ENCODE measurements around the gene CTBP2. TPM values are rescaled to one million over a fixed set of nuclear protein-coding genes. Genes with fewer than 3 reads are reported as not detected.

Gene CTBP2
- total RNA-seq, 1 experiment from 2014 or later, result 77.8 TPM

- Histone ChIP-seq H3K4me3 (ENCODE audit: low read depth, low read length, poor library complexity, severe bottlenecking) (no peak overlapping the region), H3K27me3 (replicated peaks; ENCODE audit: insufficient read depth, low read depth, low read length, poor library complexity) (peaks cover 4% of the 10 kb centered on the region), H3K9me3 (ENCODE audit: low read depth, low read length, poor library complexity, severe bottlenecking) (no peaks in the 10 kb centered on the region), H3K36me3 (ENCODE audit: insufficient read depth, low read length, poor library complexity, severe bottlenecking) (no peaks in the 10 kb centered on the region), H3K27ac (ENCODE audit: low read depth, low read length, poor library complexity, severe bottlenecking) (no peak overlapping the region), H3K4me1 (ENCODE audit: insufficient read depth, low read length, poor library complexity, severe bottlenecking) (no peaks in the 10 kb centered on the region)
- no peak for DNase-seq (ENCODE audit: low spot score)
- BruUV-seq (replicated peaks), result no TSS peak
- ChIA-PET CTCF (no interaction called here), POLR2A (ENCODE audit: low non-redundant PET) (interaction anchor here (0.6 kb wide), 1 partner anchor 71 kb away, joined by 4 read pairs; no protein-coding TSS in a partner anchor)
- intact Hi-C loops (cut with micrococcal nuclease; ENCODE audit: unreplicated experiment), result no loop called here
- no peak for TF ChIP-seq EZH2 (IDR thresholded peaks at IDR 0.05; ENCODE audit: borderline replicate concordance, low read depth, low read length, poor library complexity, severe bottlenecking)
- no peak for TF ChIP-seq CTCF (conservative IDR thresholded peaks at IDR 0.05; ENCODE audit: low read depth, low read length)
These were observed 17.6 kb upstream of the CTBP2 start for GRCh38 chr10:125177641-125178640.

- intact Hi-C loops (cut with micrococcal nuclease; ENCODE audit: unreplicated experiment), result no loop called here
These were observed 15.4 kb upstream of the CTBP2 start for GRCh38 chr10:125175807-125176206.

GRCh38 chr10:125174360-125174759, 14.0 kb upstream of the CTBP2 start:
- CTCF ChIA-PET, result no interaction called here
- intact Hi-C loops (cut with micrococcal nuclease; ENCODE audit: unreplicated experiment), result no loop called here
- Histone ChIP-seq H3K27ac (ENCODE audit: low read depth, low read length, poor library complexity, severe bottlenecking) (no peak overlapping the region), H3K4me3 (ENCODE audit: low read depth, low read length, poor library complexity, severe bottlenecking) (no peak overlapping the region), H3K9me3 (ENCODE audit: low read depth, low read length, poor library complexity, severe bottlenecking) (no peaks in the 10 kb centered on the region), H3K4me1 (ENCODE audit: insufficient read depth, low read length, poor library complexity, severe bottlenecking) (no peaks in the 10 kb centered on the region), H3K27me3 (replicated peaks; ENCODE audit: insufficient read depth, low read depth, low read length, poor library complexity) (peaks cover 4% of the 10 kb centered on the region), H3K36me3 (ENCODE audit: insufficient read depth, low read length, poor library complexity, severe bottlenecking) (no peaks in the 10 kb centered on the region)
- no peak for TF ChIP-seq CTCF (conservative IDR thresholded peaks at IDR 0.05; ENCODE audit: low read depth, low read length)
- DNase-seq (ENCODE audit: low spot score), result no peak
- POLR2A ChIA-PET (ENCODE audit: low non-redundant PET), result no interaction called here
- no TSS peak for BruUV-seq (replicated peaks)

More at GRCh38 chr10:125175807-125176206, 15.4 kb upstream of the CTBP2 start:
- Histone ChIP-seq H3K4me3 (ENCODE audit: low read depth, low read length, poor library complexity, severe bottlenecking) (no peak overlapping the region), H3K27ac (ENCODE audit: low read depth, low read length, poor library complexity, severe bottlenecking) (no peak overlapping the region), H3K27me3 (replicated peaks; ENCODE audit: insufficient read depth, low read depth, low read length, poor library complexity) (peaks cover 4% of the 10 kb centered on the region), H3K36me3 (ENCODE audit: insufficient read depth, low read length, poor library complexity, severe bottlenecking) (no peaks in the 10 kb centered on the region), H3K4me1 (ENCODE audit: insufficient read depth, low read length, poor library complexity, severe bottlenecking) (no peaks in the 10 kb centered on the region), H3K9me3 (ENCODE audit: low read depth, low read length, poor library complexity, severe bottlenecking) (no peaks in the 10 kb centered on the region)
- no peak for DNase-seq (ENCODE audit: low spot score)
- TF ChIP-seq CTCF (conservative IDR thresholded peaks at IDR 0.05; ENCODE audit: low read depth, low read length) (no peak), EZH2 (IDR thresholded peaks at IDR 0.05; ENCODE audit: borderline replicate concordance, low read depth, low read length, poor library complexity, severe bottlenecking) (no peak)
- POLR2A ChIA-PET (ENCODE audit: low non-redundant PET), result no interaction called here
- CTCF ChIA-PET, result no interaction called here
- no TSS peak for BruUV-seq (replicated peaks)
